ENCODE measurements around the gene MAMSTR.
"Not testable (repeated sequence)": the region's sequence is repeated elsewhere in the genome, so short reads cannot be mapped to it uniquely, and the experiment has no call there.

MAMSTR gene

GRCh38 chr19:48718106-48718505, 1.4 kb downstream of the MAMSTR start:
- not testable (repeated sequence) for DNase-seq

GRCh38 chr19:48716562-48717291, 2.8 kb downstream of the MAMSTR start:
- DNase-seq: peak; percentile 94

- peak; percentile 69 for DNase-seq
These were observed 3.8 kb downstream of the MAMSTR start for GRCh38 chr19:48715681-48716171.

- DNase-seq: peak; percentile 53
These were observed 4.5 kb downstream of the MAMSTR start for GRCh38 chr19:48714759-48715675.

- peak; percentile 100 for DNase-seq
These were observed 5.4 kb downstream of the MAMSTR start for GRCh38 chr19:48713864-48714755.

GRCh38 chr19:48713041-48713863, 6.3 kb downstream of the MAMSTR start:
- DNase-seq: no peak

GRCh38 chr19:48711106-48711662, 8.3 kb downstream of the MAMSTR start:
- DNase-seq: no peak

- no peak for DNase-seq
These were observed 11.1 kb downstream of the MAMSTR start for GRCh38 chr19:48708471-48708870.

- DNase-seq: no peak
These were observed 14.1 kb downstream of the MAMSTR start for GRCh38 chr19:48705431-48705830.

GRCh38 chr19:48703316-48703715, 16.2 kb downstream of the MAMSTR start:
- DNase-seq: no peak

- DNase-seq: no peak
These were observed 16.8 kb downstream of the MAMSTR start for GRCh38 chr19:48702701-48703100.

- no peak for DNase-seq
These were observed 21.5 kb downstream of the MAMSTR start for GRCh38 chr19:48698046-48698445.

- peak; percentile 58 for DNase-seq
These were observed 23.0 kb downstream of the MAMSTR start for GRCh38 chr19:48696353-48697010.

GRCh38 chr19:48695743-48696352, 23.7 kb downstream of the MAMSTR start, which contains the start of gene FUT2:
Gene FUT2, plus strand, starts transcription at chr19:48695971. Its CDS starts 6,986 bp downstream, at chr19:48702957.
- DNase-seq: peak; percentile 68

- DNase-seq: not testable (repeated sequence)
These were observed 25.9 kb downstream of the MAMSTR start for GRCh38 chr19:48693629-48694028.

- DNase-seq: no peak
These were observed 30.1 kb downstream of the MAMSTR start for GRCh38 chr19:48689449-48689848.

- DNase-seq: no peak
These were observed 31.7 kb downstream of the MAMSTR start for GRCh38 chr19:48687776-48688175.

GRCh38 chr19:48686637-48687036, 32.9 kb downstream of the MAMSTR start:
- DNase-seq: not testable (repeated sequence)

GRCh38 chr19:48686088-48686487, 33.4 kb downstream of the MAMSTR start:
- DNase-seq: no peak

- DNase-seq: no peak
These were observed 33.9 kb downstream of the MAMSTR start for GRCh38 chr19:48685583-48685982.
